OCI-LY7 (cell line): ENCODE data around the gene MAP1B.

ENCODE experiments used
- CTCF ChIP-seq: fragments of 200-600 bp; sonication (generic); conservative IDR thresholded peaks from 2 replicates; pipeline ENCODE4 v1.5.1; 2014; ENCODE audit warnings: mild to moderate bottlenecking, antibody characterized with exemption, low read length, moderate library complexity, mixed read lengths
- EZH2phosphoT487 ChIP-seq: fragments of 200-600 bp; sonication (generic); IDR thresholded peaks from 2 replicates; pipeline ENCODE4 v1.6.1; 2018; ENCODE audit warnings: low read depth, borderline replicate concordance, mild to moderate bottlenecking, mixed run types, antibody characterized with exemption, low read length, moderate library complexity, mixed read lengths

- TF ChIP-seq CTCF, result no peak
- TF ChIP-seq EZH2phosphoT487, result no peak
These were observed 103.8 kb downstream of the MAP1B start for GRCh38 chr5:72210888-72211678.
